HG03066 (cell line): Measurements from ENCODE around the gene CAPN15.

Experiments used
- ATAC-seq: cut with Tn5 transposase; IDR thresholded peaks from one replicate; pipeline ENCODE4 v1.9.1; 2021; ENCODE audit warnings: low read depth; ENCODE audit not compliant: unreplicated experiment

Gene CAPN15

GRCh38 chr16:559411-560203, 32.1 kb downstream of the CAPN15 start:
- ATAC-seq = no peak

GRCh38 chr16:560204-560700, 32.7 kb downstream of the CAPN15 start, which contains the start of gene PRR35:
PRR35 (plus strand) TSS chr16:560394; CDS start chr16:563295, 2,901 bp downstream.
- no peak for ATAC-seq

GRCh38 chr16:560701-561412, 33.3 kb downstream of the CAPN15 start:
- no peak for ATAC-seq

- no peak for ATAC-seq
These were observed 33.9 kb downstream of the CAPN15 start for GRCh38 chr16:561413-561794.

GRCh38 chr16:561957-562938, 34.7 kb downstream of the CAPN15 start:
- no peak for ATAC-seq

GRCh38 chr16:563072-563644, 35.6 kb downstream of the CAPN15 start:
- ATAC-seq = no peak

GRCh38 chr16:564690-565418, 37.3 kb downstream of the CAPN15 start:
- ATAC-seq = no peak

GRCh38 chr16:565419-566330, 38.2 kb downstream of the CAPN15 start:
- ATAC-seq = no peak

- no peak for ATAC-seq
These were observed 39.2 kb downstream of the CAPN15 start, which contains the start of gene NHLRC4 for GRCh38 chr16:566475-567372. NHLRC4 (plus strand) TSS chr16:567005; CDS start chr16:568048, 1,043 bp downstream.

GRCh38 chr16:567373-568256, 40.1 kb downstream of the CAPN15 start:
- ATAC-seq = no peak

GRCh38 chr16:568401-569258, 41.1 kb downstream of the CAPN15 start:
- ATAC-seq = no peak

- ATAC-seq = no peak
These were observed 42.1 kb downstream of the CAPN15 start, which contains the start of gene PIGQ for GRCh38 chr16:569445-570254. PIGQ (plus strand) TSS chr16:569968; CDS start chr16:574075, 4,107 bp downstream.

- ATAC-seq = no peak
These were observed 45.5 kb downstream of the CAPN15 start for GRCh38 chr16:572865-573650.
